Stomach (tissue), 4 donors: ENCODE data around the gene FAM110D.

Experiments used
- POLR2A ChIP-seq, 4 donors: fragments of 450-650 bp; IDR thresholded peaks; one replicate each; pipeline ENCODE4 v1.6.1; 2016; ENCODE audit warnings: antibody characterized with exemption in 4 of 4, control low read depth in 2 of 4, mild to moderate bottlenecking in 1 of 4, moderate library complexity in 1 of 4
- TF ChIP-seq, protein P1 (sequence below), 7 experiments: fragments of 450-650 bp in 4 of 7; fragments of 200-600 bp in 3 of 7; sonication (generic) in 3 of 7; IDR thresholded peaks; one replicate each; pipeline ENCODE4 v1.5.1; 2016 to 2019; ENCODE audit warnings: antibody characterized with exemption in 7 of 7, control low read depth in 2 of 7, mild to moderate bottlenecking in 1 of 7

DNA sequence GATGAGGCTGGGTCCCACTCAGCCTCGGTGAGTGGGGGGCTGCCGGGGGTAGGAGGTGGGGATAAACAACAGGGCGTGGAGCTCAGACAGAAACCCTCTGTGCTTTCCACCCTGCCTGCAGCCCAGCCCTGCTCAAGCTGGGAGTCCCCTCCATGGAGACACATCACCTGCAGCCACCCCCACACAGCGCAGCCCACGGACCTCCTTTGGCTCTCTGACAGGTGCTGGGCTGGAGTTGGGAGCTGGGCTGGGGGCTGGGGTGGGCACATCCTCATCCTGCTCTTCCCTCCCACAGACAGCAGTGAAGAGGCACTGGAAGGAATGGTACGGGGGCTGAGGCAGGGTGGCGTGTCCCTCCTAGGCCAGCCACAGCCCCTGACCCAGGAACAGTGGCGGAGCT, 29.6 kb downstream of the FAM110D start:
- TF ChIP-seq POLR2A (IDR thresholded peaks at IDR 0.05): no peak
- TF ChIP-seq, protein P1, sequence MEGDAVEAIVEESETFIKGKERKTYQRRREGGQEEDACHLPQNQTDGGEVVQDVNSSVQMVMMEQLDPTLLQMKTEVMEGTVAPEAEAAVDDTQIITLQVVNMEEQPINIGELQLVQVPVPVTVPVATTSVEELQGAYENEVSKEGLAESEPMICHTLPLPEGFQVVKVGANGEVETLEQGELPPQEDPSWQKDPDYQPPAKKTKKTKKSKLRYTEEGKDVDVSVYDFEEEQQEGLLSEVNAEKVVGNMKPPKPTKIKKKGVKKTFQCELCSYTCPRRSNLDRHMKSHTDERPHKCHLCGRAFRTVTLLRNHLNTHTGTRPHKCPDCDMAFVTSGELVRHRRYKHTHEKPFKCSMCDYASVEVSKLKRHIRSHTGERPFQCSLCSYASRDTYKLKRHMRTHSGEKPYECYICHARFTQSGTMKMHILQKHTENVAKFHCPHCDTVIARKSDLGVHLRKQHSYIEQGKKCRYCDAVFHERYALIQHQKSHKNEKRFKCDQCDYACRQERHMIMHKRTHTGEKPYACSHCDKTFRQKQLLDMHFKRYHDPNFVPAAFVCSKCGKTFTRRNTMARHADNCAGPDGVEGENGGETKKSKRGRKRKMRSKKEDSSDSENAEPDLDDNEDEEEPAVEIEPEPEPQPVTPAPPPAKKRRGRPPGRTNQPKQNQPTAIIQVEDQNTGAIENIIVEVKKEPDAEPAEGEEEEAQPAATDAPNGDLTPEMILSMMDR (IDR thresholded peaks at IDR 0.05): no peak
